Activated CD4-positive, alpha-beta T cell treated with anti-CD3 and anti-CD28 coated beads for 24 hours (primary cell): ENCODE data around the gene HDAC3.

Experiments used
- DNase-seq, 2 donors: peaks; one replicate each; pipeline ENCODE4 v3.0.0-alpha.2; 2020; ENCODE audit warnings: low read depth in 2 of 2

Gene HDAC3

GRCh38 chr5:141657937-141658545 is 21.4 kb upstream of the HDAC3 start:
- no peak for DNase-seq

DNA sequence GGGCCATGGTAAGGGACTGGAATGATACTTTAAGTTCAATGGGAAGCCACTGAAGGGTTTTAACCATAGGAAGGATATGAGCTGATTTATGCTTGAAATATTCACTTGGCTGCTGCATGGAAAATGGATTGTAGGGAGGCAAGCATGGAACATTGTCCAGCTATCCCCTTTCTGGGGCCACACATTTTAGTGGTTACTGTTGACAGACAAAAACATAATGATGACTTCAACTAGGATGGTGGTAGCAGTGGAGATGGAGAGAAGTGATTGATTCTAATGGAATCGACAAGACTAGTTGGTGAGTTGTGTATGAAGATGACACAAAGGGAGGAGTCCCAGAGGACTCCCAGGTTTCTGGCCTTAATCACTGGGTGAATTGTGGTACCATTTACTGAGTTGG is 20.8 kb upstream of the HDAC3 start:
- no peak for DNase-seq

DNA sequence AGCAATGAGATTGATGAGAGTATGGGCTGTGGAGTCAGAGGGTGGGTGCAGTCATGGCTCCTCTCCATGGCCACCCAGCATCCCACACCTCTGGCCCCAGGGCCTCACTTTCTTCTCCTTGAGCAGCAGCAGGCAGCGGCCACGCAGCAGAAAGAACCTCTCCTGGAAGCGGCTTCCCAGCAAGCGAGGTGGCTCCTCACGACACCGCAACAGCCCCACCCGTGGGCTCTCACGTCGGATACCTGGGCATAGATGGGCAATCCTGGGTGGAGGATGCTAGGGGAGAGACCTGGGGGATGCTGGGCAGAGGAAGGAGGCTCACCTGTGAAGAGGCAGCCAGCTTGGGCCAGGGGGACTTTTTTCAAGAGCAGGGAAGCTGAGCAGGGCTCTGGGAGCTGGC is 19.7 kb upstream of the HDAC3 start:
- no peak for DNase-seq

GRCh38 chr5:141655020-141655419 is 18.4 kb upstream of the HDAC3 start:
- no peak for DNase-seq

- DNase-seq = no peak
Observed at GRCh38 chr5:141654298-141654697, 17.6 kb upstream of the HDAC3 start.

GRCh38 chr5:141651728-141652105 is 15.1 kb upstream of the HDAC3 start:
- DNase-seq = no peak

DNA sequence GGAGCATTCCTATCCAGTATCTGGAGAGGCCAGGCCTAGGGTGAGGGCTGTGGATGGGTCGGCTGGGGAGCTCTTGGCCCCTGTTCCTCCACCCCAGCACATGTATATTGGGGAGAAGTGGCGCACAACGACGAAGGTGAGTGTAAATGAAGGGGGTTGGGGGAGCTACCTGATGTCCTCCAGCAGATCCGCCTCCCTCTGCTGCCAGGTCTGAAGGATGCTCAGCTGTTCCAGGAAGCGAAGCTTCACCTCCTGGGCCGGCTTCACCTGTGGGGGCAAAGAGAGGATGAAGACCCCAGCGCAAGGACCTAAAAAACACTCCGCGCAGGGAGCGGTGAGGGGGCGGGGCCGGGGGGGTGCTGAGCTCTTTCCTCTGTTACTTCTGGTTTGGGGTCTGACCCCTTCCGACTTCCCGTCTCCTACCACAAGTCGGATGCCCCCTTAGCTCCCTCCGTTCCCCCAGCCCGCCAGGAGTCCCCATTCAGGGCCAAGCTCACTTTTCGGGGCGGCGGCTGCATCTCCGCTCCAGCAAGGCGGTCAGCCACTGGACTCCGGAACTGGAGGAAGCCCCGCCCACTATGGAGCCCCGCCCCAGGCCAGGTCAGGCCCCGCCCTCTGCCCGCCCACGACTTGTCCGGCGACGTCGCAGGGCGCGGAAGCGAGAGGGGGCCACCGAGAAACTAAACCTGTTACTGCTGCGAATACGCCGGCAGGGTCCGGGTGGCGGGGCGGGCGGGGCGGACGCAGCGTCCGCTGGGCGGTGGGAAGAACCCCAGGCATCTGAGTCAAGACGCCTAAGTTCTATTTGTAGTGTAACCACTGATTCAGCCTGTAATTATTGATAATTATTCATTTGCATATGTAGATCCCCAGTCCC is 14.4 kb upstream of the HDAC3 start, which contains the start of gene FCHSD1:
Gene FCHSD1, minus strand, starts transcription at position 568 of the 877 bp plus-strand sequence. Its CDS starts 50 bp downstream, at position 518.
- peak; percentile 62 to 78 for DNase-seq

DNA sequence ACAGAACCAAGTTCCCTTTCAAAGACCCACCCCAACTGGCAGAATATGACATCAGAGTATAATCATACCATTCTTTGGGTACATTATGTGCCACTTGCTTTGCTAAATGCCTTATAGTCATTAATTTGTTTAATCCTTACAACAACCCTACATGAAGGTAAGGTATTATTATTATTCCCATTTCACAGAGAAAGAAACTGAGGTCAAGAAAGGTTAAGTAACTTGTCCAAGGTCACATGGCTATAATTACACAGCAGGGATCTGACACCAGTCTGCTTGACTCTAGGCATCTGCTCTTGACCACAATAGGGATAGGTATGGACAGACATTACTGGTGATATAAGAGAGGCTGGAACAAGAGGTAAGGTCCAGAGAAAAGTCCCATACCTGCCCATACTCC is 13.3 kb upstream of the HDAC3 start:
- DNase-seq = no peak

DNA sequence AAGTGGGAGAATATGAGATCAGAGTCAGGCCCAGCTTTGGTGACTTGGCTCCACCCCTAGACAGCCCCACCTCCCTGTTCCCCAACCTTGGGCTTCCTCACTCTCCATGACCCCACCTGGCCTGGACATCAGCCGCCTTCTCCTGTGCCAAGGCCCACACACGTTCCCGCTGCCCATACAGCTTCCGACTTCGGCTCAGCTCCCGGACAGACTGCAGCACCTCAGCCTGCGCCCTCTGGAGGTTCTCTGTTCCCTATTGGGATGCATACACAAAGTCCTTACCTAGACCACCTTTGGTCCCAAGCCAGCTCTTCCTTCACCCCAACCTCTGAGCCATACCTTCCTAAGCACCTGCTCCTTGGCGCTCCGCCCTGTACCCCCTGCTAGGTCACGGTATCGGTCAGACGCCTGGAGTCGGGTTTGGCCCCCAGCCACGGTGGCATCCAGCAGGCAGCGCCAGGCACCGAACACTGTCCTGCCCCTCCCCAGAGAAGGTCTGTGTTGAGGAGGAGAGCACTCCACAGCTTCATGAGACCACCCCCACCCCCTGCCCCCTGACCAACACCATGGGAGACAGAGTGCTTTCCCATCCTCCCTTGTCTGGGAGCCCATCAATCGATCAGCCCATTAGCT is 12.5 kb upstream of the HDAC3 start:
- no peak for DNase-seq

GRCh38 chr5:141647851-141648250 is 11.2 kb upstream of the HDAC3 start:
- no peak for DNase-seq

DNA sequence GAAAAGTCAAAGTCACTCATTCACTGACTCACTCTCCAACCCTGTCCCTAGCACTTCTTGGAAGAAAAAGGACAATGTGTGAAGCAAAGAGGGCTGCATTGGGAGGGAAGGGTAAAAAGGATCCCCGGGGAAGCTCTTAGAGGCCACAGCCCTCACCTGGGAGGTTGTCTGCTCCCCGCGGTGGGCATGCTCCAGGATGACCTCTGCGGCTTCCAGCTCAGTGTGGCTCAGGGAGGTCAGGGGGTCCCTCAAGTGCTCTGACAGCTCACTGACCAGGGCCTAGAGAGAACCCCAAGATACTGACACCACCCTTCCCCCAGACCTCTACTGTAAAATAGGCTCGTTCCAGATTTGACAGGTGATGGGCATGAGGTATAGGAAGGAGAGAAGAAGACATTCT is 10.6 kb upstream of the HDAC3 start:
- no peak for DNase-seq

DNA sequence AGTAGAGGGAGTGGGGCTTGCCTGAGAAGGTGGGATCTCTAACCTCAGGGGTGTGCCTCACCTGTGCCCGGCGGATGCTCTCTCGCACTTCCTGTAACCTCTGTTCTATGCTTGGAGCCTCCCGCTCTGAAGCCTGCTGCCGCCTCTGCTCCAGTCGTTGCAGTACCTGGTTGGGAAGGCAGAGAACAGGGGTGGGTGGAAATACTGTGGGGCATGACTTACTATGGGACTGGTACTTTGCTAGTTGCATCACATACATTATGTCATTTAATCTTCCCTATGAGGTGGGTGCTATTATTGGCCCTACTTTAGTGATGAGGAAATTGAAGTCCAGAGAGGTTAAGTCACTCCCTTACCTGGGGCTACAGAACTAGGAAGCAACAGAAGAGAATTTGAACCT is 9.4 kb upstream of the HDAC3 start:
- DNase-seq = no peak

DNA sequence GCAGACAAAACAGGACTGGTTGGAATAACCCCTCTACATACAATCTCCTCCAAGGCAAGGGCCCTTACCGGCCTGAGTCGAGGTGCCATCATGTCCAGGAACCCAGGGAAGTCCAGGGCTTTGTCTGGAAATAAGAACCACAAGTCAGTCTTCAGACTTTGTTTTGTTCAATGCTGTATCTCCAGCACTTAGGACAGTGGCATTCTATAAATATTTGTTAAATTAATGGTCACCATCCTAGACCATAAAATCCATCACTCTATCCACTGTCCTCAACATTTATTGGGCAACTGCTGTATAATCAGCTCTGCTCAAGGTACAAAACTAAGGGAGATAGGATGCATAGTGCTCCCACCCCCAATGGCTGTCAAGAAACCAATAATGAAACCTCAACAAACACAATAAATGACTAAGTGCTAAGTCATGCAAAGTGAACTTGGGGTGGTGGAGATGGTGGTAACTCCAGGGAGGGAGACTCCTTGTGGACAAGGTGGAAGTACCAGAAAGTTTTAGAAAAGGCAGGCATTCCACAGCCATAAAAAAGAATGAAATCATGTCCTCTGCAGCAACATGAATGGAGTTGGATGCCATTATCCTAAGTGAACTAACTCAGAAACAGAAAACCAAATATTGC is 5.1 kb upstream of the HDAC3 start:
- DNase-seq = peak in 1 of 2 donors; percentile 23

DNA sequence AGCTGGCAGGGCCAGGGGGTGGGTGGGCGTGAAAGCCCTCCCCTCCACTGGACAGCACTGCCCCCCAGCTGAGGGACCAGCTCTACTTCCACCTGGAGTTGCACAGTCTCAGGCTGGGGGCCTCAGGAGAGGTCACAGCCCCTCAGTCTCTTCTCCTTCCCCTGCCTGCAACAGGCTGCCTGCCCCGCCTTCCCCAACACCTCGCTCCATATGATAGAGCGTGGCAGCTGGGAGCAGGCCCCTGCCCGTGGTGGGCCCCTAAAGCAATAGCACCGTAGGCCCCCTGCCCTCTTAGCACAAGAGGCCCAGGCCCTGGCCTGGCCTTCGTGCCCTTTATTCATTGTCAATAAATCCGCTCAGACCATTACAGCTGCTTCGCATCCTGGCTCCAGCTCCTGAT is 4.0 kb upstream of the HDAC3 start:
- no peak for DNase-seq

- no peak for DNase-seq
Observed at GRCh38 chr5:141640051-141640415, 3.4 kb upstream of the HDAC3 start.

- DNase-seq = no peak
Observed at GRCh38 chr5:141639357-141640050, 2.9 kb upstream of the HDAC3 start.

DNA sequence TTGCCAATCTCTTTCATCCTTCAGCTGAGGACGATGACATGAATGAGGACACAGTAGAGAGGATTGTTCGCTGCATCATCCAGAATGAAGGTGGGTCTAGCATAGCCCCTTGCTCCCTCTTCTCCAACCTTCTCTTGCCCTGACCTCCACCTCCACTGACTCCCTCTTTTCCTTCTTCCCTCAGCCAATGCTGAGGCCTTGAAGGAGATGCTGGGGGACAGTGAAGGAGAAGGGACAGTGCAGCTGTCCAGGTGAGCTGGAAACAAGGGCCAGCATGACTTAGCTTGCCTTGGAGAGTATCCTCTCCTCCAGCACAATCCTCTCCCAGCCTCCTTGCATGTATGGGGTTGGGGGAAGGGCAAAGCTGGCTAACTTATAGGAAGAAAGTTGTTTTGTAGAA is 2.1 kb upstream of the HDAC3 start:
- DNase-seq = no peak

DNA sequence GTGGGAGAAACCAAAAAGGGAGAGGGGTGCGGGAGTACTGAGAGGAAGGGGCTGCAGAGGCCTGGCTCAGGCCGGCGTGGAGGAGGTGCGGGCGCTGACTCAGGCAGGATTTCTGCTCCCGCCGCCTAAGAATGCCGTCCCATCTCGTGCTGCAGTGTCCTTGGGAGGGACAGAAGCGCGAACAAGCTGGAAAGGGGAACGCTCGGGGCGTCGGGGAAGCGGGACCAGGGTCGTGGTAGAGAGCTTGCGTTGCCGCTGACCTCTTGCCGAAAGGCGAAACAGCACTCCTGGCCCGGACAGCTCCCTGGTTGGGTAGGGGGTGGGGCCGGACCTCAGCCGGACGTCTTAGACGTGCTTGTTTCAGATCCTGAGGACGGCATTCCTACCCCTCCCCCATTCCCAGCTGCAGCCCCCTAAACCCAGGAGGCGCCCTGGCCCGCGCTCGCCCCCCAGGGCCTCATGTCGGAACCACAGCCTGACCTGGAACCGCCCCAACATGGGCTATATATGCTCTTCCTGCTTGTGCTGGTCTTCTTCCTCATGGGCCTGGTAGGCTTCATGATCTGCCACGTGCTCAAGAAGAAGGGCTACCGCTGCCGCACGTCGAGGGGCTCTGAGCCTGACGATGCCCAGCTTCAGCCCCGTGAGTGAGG is 1.2 kb upstream of the HDAC3 start:
- peak in 1 of 2 donors; percentile 43 for DNase-seq

DNA sequence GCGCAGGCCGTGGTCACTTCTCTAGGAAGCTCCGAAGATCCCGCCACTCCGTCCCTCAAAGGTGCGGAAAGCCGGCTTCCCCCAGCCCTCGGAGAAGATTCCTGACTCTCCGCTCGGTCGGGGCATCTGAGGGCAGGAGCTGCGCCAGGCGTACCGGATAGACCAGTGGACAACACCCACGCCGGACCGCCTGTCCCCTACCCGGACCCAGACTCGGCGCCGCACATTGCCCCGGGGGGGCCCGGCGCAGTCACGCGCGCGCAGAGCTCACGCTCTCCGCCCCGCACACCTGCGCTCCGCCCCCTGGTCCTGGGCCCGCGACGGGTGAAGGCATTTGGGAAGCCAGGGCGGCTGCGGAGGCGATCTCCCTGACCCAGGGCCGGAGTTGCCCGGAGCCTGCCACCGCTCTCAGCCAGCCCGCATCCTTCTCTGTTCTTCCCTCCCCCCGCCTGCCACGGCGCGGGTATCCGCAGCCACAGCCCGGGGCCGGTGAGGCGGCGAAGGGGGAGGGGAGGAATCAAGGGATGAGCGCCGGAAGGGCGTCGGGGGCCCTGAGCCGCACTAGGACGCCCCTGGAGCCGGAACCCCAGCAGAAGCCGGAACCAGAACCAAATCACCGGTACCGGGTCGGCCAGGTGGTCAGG is 596 bp upstream of the HDAC3 start:
- DNase-seq = peak in 1 of 2 donors; percentile 38

- DNase-seq = no peak
Observed at GRCh38 chr5:141636106-141636412, 590 bp downstream of the HDAC3 start.

- DNase-seq = no peak
Observed at GRCh38 chr5:141635646-141636045, 1.0 kb downstream of the HDAC3 start.
